Type B pancreatic cell (in vitro differentiated cells): ENCODE data around the gene LEP. TPM values are rescaled to one million over a fixed set of nuclear protein-coding genes. Genes with fewer than 3 reads are reported as not detected.
A peak's percentile ranks its signal among the peaks of the same experiment; 100 is the strongest.

Source experiments
- DNase-seq: peaks from one replicate; pipeline ENCODE4 v3.0.0; 2021; ENCODE audit warnings: mixed read lengths; ENCODE audit not compliant: unreplicated experiment; ENCODE audit errors: extremely low spot score
- H3K27ac Mint-ChIP-seq: 2 replicates; pipeline ENCODE4 v1.8.0; 2021; ENCODE audit warnings: mild to moderate bottlenecking, mixed read lengths
- H3K27me3 Mint-ChIP-seq: 2 replicates; pipeline ENCODE4 v1.8.0; 2021; ENCODE audit warnings: mixed read lengths
- H3K36me3 Mint-ChIP-seq: 2 replicates; pipeline ENCODE4 v1.8.0; 2021; ENCODE audit warnings: mixed read lengths
- H3K4me1 Mint-ChIP-seq: one replicate; pipeline ENCODE4 v1.8.0; 2021; ENCODE audit warnings: mixed read lengths; ENCODE audit not compliant: unreplicated experiment
- H3K4me3 Mint-ChIP-seq: 2 replicates; pipeline ENCODE4 v1.8.0; 2021; ENCODE audit warnings: mild to moderate bottlenecking, mixed read lengths
- H3K9me3 Mint-ChIP-seq: 2 replicates; pipeline ENCODE4 v1.8.0; 2021; ENCODE audit warnings: mixed read lengths
- CTCF ChIP-seq: fragments of 200-600 bp; sonication (generic); conservative IDR thresholded peaks from 2 replicates; pipeline ENCODE4 v1.5.0; 2021; ENCODE audit warnings: antibody characterized with exemption, mild to moderate bottlenecking
- total RNA-seq: library from RNA; stranded (reverse); gene quantifications from 2 replicates; pipeline ENCODE4 v1.2.1, GENCODE V29; 2021; ENCODE audit warnings: low replicate concordance

Gene LEP
- total RNA-seq, 1 donor from 2014 or later, result not detected

GRCh38 chr7:128253701-128254100 is 12.6 kb downstream of the LEP start:
- no peak overlapping the region for H3K4me3 Mint-ChIP-seq
- no peaks in the 10 kb centered on the region for H3K9me3 Mint-ChIP-seq
- H3K27ac Mint-ChIP-seq, result no peak overlapping the region
- no peaks in the 10 kb centered on the region for H3K36me3 Mint-ChIP-seq
- TF ChIP-seq CTCF, result no peak
- DNase-seq, result no peak
- H3K4me1 Mint-ChIP-seq, result peaks cover 4% of the 10 kb centered on the region
- peaks cover 9% of the 10 kb centered on the region for H3K27me3 Mint-ChIP-seq

DNA sequence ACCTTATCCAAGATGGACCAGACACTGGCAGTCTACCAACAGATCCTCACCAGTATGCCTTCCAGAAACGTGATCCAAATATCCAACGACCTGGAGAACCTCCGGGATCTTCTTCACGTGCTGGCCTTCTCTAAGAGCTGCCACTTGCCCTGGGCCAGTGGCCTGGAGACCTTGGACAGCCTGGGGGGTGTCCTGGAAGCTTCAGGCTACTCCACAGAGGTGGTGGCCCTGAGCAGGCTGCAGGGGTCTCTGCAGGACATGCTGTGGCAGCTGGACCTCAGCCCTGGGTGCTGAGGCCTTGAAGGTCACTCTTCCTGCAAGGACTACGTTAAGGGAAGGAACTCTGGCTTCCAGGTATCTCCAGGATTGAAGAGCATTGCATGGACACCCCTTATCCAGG is 13.4 kb downstream of the LEP start:
- peaks cover 9% of the 10 kb centered on the region for H3K27me3 Mint-ChIP-seq
- peaks cover 10% of the 10 kb centered on the region for H3K4me1 Mint-ChIP-seq
- H3K4me3 Mint-ChIP-seq, result no peak overlapping the region
- DNase-seq, result no peak
- no peak overlapping the region for H3K27ac Mint-ChIP-seq
- no peak for TF ChIP-seq CTCF
- H3K9me3 Mint-ChIP-seq, result no peaks in the 10 kb centered on the region
- H3K36me3 Mint-ChIP-seq, result no peaks in the 10 kb centered on the region

DNA sequence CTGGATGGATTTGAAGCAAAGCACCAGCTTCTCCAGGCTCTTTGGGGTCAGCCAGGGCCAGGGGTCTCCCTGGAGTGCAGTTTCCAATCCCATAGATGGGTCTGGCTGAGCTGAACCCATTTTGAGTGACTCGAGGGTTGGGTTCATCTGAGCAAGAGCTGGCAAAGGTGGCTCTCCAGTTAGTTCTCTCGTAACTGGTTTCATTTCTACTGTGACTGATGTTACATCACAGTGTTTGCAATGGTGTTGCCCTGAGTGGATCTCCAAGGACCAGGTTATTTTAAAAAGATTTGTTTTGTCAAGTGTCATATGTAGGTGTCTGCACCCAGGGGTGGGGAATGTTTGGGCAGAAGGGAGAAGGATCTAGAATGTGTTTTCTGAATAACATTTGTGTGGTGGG is 14.2 kb downstream of the LEP start:
- DNase-seq, result no peak
- Mint-ChIP-seq H3K27me3 (peaks cover 6% of the 10 kb centered on the region), H3K9me3 (no peaks in the 10 kb centered on the region), H3K27ac (no peak overlapping the region), H3K4me1 (peaks cover 18% of the 10 kb centered on the region), H3K36me3 (no peaks in the 10 kb centered on the region), H3K4me3 (no peak overlapping the region)
- TF ChIP-seq CTCF, result no peak

- Mint-ChIP-seq H3K27ac (peak overlapping the region; percentile 65), H3K4me3 (no peak overlapping the region), H3K27me3 (no peaks in the 10 kb centered on the region)
Observed at GRCh38 chr7:128257458-128257857, 16.4 kb downstream of the LEP start.

DNA sequence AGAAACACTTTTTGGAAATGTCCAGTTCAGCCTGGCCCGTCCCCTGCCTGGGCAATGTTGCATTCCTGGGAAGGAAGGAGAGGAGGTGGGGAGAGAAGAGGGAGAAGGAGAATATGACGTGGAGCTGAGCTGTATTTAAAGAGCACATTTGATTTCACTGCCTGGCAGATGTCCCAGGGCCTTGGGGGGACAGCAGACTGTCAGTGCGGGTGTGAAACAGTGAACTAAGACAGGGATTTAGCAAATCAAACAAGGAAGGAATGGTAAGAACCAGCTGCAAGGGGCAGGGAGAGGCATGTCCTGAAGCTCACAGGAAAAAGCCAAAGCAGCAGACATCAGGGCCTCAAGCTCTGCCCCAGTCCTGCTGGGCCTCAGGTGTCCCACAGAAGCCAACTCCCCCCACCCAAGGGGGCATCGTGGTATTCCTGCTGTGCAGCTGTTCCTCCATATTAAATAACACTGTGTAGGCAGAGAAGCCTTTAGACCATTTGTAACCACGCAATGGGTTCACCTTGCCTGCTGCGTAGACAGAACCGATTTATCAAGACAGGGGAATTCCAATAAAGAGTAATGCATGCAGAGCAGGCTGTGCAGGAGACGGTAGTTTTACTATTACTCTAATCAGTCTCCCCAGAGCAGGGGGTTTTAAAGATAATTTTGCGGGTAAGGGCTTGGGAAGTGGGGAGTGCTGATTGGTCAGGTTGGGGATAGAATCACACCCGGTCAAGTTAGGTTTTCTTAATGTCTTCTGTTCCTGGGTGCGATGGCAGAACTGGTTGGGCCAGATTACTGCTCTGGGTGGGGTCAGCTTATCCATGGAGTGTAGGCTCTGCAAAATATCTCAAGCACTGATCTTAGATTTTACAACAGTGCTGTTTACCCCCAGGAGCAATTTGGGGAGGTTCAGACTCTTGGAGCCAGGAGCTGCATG is 18.3 kb downstream of the LEP start:
- no peaks in the 10 kb centered on the region for H3K9me3 Mint-ChIP-seq
- no peaks in the 10 kb centered on the region for H3K36me3 Mint-ChIP-seq
- peak overlapping the region; percentile 39 for H3K4me3 Mint-ChIP-seq
- peak overlapping the region; percentile 94 for H3K27ac Mint-ChIP-seq
- no peaks in the 10 kb centered on the region for H3K27me3 Mint-ChIP-seq
- DNase-seq, result no peak
- H3K4me1 Mint-ChIP-seq, result peaks cover 19% of the 10 kb centered on the region
- TF ChIP-seq CTCF, result no peak

More at GRCh38 chr7:128257458-128257857, 16.4 kb downstream of the LEP start:
- Mint-ChIP-seq H3K9me3 (no peaks in the 10 kb centered on the region), H3K36me3 (no peaks in the 10 kb centered on the region), H3K4me1 (peaks cover 19% of the 10 kb centered on the region)
- TF ChIP-seq CTCF, result no peak
- DNase-seq, result no peak
